ENCODE results near the gene MGAT1. TPM values are rescaled to one million over a fixed set of nuclear protein-coding genes. Genes with fewer than 3 reads are reported as not detected.

The MGAT1 gene
- total and polyA plus RNA-seq, 2 of the 8 experiments (the other 6 are each of a cell fraction or from before 2014, with no cell fraction given), result 66.8 to 77.0 TPM

DNA sequence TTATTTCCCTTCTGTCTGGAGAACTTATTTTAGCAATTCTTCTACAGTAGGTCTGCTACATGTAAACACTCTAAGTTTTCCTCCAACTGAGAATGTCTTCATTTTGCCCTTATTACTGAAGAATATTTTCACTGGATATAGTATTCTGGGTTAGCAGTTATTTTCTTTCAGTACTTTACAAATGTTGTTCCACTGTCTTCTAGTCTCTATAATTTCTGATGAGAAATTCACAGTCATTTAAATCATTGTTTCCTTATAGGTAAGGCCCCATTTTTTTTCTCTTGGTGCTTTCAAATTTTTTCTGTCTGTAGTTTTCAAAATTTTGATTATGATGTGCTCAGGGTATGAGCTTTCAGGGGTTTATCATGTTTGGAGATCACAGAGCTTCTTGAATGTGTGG, 30.8 kb downstream of the MGAT1 start:
- ChIA-PET POLR2A (ENCODE audit: partially characterized antibody) (no interaction called here), CTCF (ENCODE audit: partially characterized antibody) (no interaction called here)
- H2BK20ac ChIP-seq (ENCODE audit: low read length), result no peak overlapping the region
- no peak overlapping the region for H3K4ac ChIP-seq (replicated peaks; ENCODE audit: insufficient read length, low read depth, low read length)
- H3K9ac ChIP-seq (replicated peaks in 1 of 4; ENCODE audit: extremely low read depth in 1 of 4, low read depth in 3 of 4, low read length in 3 of 4), result no peak overlapping the region
- H2BK5ac ChIP-seq (ENCODE audit: low read depth, low read length), result no peak overlapping the region
- no peak overlapping the region for H2BK12ac ChIP-seq (ENCODE audit: low read depth, low read length)
- H3K14ac ChIP-seq (ENCODE audit: insufficient read length), result no peak overlapping the region
- H3K56ac ChIP-seq (replicated peaks; ENCODE audit: insufficient read length, low read depth, low read length), result no peak overlapping the region
- H3K79me2 ChIP-seq (ENCODE audit: control insufficient read depth in 1 of 2, insufficient read depth in 2 of 2, low read length in 2 of 2), result no peaks in the 10 kb centered on the region
- H3K79me1 ChIP-seq (ENCODE audit: low read depth, low read length), result no peaks in the 10 kb centered on the region
- no peak overlapping the region for H4K91ac ChIP-seq (replicated peaks; ENCODE audit: insufficient read length, low read length)
- H3K9me3 ChIP-seq (ENCODE audit: insufficient read depth in 2 of 2, low read depth in 1 of 2, low read length in 1 of 2), result peaks cover 8 to 13% of the 10 kb centered on the region in 2 experiments; a peak in 3 of 4 replicates
- H2BK15ac ChIP-seq (ENCODE audit: low read length), result no peak overlapping the region
- H4K20me1 ChIP-seq (replicated peaks in 1 of 2; ENCODE audit: control insufficient read depth in 1 of 2, insufficient read depth in 2 of 2, low read length in 2 of 2), result no peaks in the 10 kb centered on the region
- no peak overlapping the region for H3K23ac ChIP-seq (ENCODE audit: insufficient read length)
- H3K4me3 ChIP-seq (ENCODE audit: extremely low read depth in 1 of 4, insufficient read depth in 2 of 4, low read depth in 3 of 4, low read length in 4 of 4), result no peak overlapping the region
- no peak overlapping the region for H4K5ac ChIP-seq (ENCODE audit: insufficient read length, low read depth, low read length)
- H3K36me3 ChIP-seq (ENCODE audit: control insufficient read depth in 2 of 4, insufficient read depth in 4 of 4, low read length in 3 of 4), result no peaks in the 10 kb centered on the region
- DNase-seq (ENCODE audit: low read depth in 1 of 2, low spot score in 2 of 2) (no peak), FAIRE-seq (no peak)
- H2BK120ac ChIP-seq (replicated peaks; ENCODE audit: low read depth, low read length), result no peak overlapping the region
- H3K27me3 ChIP-seq (replicated peaks in 1 of 4; ENCODE audit: control insufficient read depth in 3 of 4, extremely low read depth in 1 of 4, insufficient read depth in 3 of 4, low read length in 3 of 4), result no peaks in the 10 kb centered on the region
- H3K27ac ChIP-seq (ENCODE audit: low read depth, low read length), result no peak overlapping the region
- no peak overlapping the region for H3K4me2 ChIP-seq (ENCODE audit: insufficient read depth in 1 of 2, low read depth in 2 of 2, low read length in 2 of 2)
- no peak overlapping the region for H2AFZ ChIP-seq (ENCODE audit: low read length)
- no peaks in the 10 kb centered on the region for H3K4me1 ChIP-seq (replicated peaks in 1 of 4; ENCODE audit: control insufficient read depth in 3 of 4, insufficient read depth in 4 of 4, low read length in 3 of 4)
- no peak overlapping the region for H3K18ac ChIP-seq (ENCODE audit: extremely low read depth, low read length)
- H2AK5ac ChIP-seq (ENCODE audit: low read depth, low read length), result no peak overlapping the region
- no peaks in the 10 kb centered on the region for H3K23me2 ChIP-seq (ENCODE audit: low read depth, low read length)
- TF ChIP-seq GABPA (IDR thresholded peaks at IDR 0.05; ENCODE audit: borderline replicate concordance, insufficient read depth, low read length) (no peak), NRF1 (IDR thresholded peaks at IDR 0.05; ENCODE audit: low read depth, low read length) (no peak), SAP30 (IDR thresholded peaks at IDR 0.05; ENCODE audit: insufficient read depth, insufficient replicate concordance, low read length) (no peak), GTF2F1 (IDR thresholded peaks at IDR 0.05; ENCODE audit: borderline replicate concordance, low read depth, low read length) (no peak), KDM1A (IDR thresholded peaks at IDR 0.05; ENCODE audit: borderline replicate concordance, low read length) (no peak), RFX5 (IDR thresholded peaks at IDR 0.05; ENCODE audit: borderline replicate concordance, low read depth, low read length) (no peak), KDM4A (IDR thresholded peaks at IDR 0.05; ENCODE audit: low read depth, low read length, severe bottlenecking) (no peak), POLR2AphosphoS5 (IDR thresholded peaks at IDR 0.05; ENCODE audit: low read depth, low read length) (no peak)
- TF ChIP-seq, protein P1, sequence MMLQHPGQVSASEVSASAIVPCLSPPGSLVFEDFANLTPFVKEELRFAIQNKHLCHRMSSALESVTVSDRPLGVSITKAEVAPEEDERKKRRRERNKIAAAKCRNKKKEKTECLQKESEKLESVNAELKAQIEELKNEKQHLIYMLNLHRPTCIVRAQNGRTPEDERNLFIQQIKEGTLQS (IDR thresholded peaks at IDR 0.05; ENCODE audit: insufficient read depth, low read depth, low read length), result no peak
- no peak overlapping the region for H4K8ac ChIP-seq (ENCODE audit: extremely low read depth, insufficient read depth, low read length)
